Sigmoid colon (tissue), 4 donors: ENCODE data around the gene LTK.

ENCODE experiments used
- CTCF ChIP-seq, 4 experiments: fragments of 450-650 bp in 3 of 4; fragments of 200-600 bp in 1 of 4; IDR thresholded peaks; one replicate each; pipeline ENCODE4 v1.5.1; 2016 to 2019; ENCODE audit warnings: antibody characterized with exemption in 4 of 4, mild to moderate bottlenecking in 3 of 4, moderate library complexity in 2 of 4
- EP300 ChIP-seq, 4 donors: sonication (generic); formaldehyde crosslinking; IDR thresholded peaks; one replicate each; pipeline ENCODE4 v1.6.1; 2017; ENCODE audit warnings: antibody characterized with exemption in 4 of 4
- POLR2A ChIP-seq, 2 donors: fragments of 450-650 bp; IDR thresholded peaks; one replicate each; pipeline ENCODE4 v1.6.1; 2016; ENCODE audit warnings: antibody characterized with exemption in 2 of 2, mild to moderate bottlenecking in 2 of 2, moderate library complexity in 2 of 2
- POLR2AphosphoS5 ChIP-seq, 4 donors: sonication (generic); formaldehyde crosslinking; IDR thresholded peaks; one replicate each; pipeline ENCODE4 v1.6.1; 2017; ENCODE audit warnings: antibody characterized with exemption in 4 of 4

- TF ChIP-seq POLR2A (IDR thresholded peaks at IDR 0.05) (no peak), CTCF (IDR thresholded peaks at IDR 0.05) (no peak), POLR2AphosphoS5 (IDR thresholded peaks at IDR 0.05) (no peak), EP300 (IDR thresholded peaks at IDR 0.05) (no peak)
Observed at GRCh38 chr15:41520636-41521035, 7.0 kb upstream of the LTK start.
